GM12891 (cell line): Measurements from ENCODE around the gene ZDHHC11.

Source experiments
- PAX5 ChIP-seq: IDR thresholded peaks from 2 replicates; pipeline ENCODE4 v1.6.1; 2011; ENCODE audit warnings: low read length, moderate library complexity, mild to moderate bottlenecking; ENCODE audit not compliant: insufficient read depth, severe bottlenecking
- POLR2A ChIP-seq: IDR thresholded peaks from 2 replicates; pipeline ENCODE4 v1.6.1; 2011; ENCODE audit warnings: low read depth, low read length, control low read depth
- POLR2AphosphoS5 ChIP-seq: IDR thresholded peaks from 2 replicates; pipeline ENCODE4 v1.6.1; 2011; ENCODE audit warnings: low read depth, low read length, control low read depth
- SPI1 ChIP-seq: IDR thresholded peaks from 2 replicates; pipeline ENCODE4 v1.6.1; 2011; ENCODE audit warnings: low read depth, low read length, control low read depth
- TAF1 ChIP-seq: IDR thresholded peaks from 2 replicates; pipeline ENCODE4 v1.6.1; 2011; ENCODE audit warnings: low read depth, low read length, control low read depth

DNA sequence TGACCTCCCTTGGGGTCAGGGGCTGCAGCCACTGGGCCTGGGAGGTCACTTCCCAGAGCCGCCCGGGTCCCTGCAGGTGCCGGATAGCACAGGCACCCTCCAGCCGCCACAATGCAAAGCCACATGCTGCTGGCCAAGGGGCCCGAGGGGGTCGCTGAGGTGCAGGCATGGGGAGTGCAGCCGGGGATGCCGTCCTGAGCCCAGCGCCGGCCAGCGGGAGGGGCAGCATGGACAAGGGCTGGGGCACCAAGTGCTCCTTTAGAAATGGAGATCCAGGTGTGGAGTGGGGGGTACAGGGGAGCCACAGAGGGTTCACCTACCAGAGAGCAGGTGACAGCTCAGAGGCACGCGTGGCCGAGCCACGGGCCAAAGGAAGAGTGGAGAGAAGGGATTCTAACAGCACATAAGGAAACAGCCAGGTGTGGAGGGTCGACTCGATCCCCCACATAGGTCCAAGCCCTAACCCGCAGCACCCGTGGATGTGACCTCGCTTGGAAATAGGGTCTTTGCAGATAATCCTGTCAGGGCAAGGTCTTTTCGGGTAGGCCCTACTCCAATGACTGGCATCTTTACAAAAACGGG is 90.9 kb downstream of the ZDHHC11 start:
- TF ChIP-seq POLR2A (no peak), POLR2AphosphoS5 (no peak), SPI1 (no peak), PAX5 (no peak), TAF1 (no peak)
